Suprapubic skin (tissue), 4 donors: ENCODE measurements around the gene SLC6A19.

Experiments
- CTCF ChIP-seq, 2 donors: fragments of 200-600 bp in 1 of 2; fragments of 450-650 bp in 1 of 2; sonication (generic) in 1 of 2; IDR thresholded peaks; one replicate each; pipeline ENCODE4 v1.5.1; 2016 to 2019; ENCODE audit warnings: antibody characterized with exemption in 2 of 2, mild to moderate bottlenecking in 1 of 2, moderate library complexity in 1 of 2
- POLR2A ChIP-seq, 2 donors: fragments of 450-650 bp; IDR thresholded peaks; one replicate each; pipeline ENCODE4 v1.6.1; 2017; ENCODE audit warnings: antibody characterized with exemption in 2 of 2, mild to moderate bottlenecking in 2 of 2, moderate library complexity in 2 of 2
- POLR2AphosphoS5 ChIP-seq, 3 donors: sonication (generic); formaldehyde crosslinking; IDR thresholded peaks; one replicate each; pipeline ENCODE4 v1.6.1; 2017; ENCODE audit warnings: antibody characterized with exemption in 3 of 3

- TF ChIP-seq CTCF (IDR thresholded peaks at IDR 0.05) (no peak), POLR2AphosphoS5 (IDR thresholded peaks at IDR 0.05) (no peak), POLR2A (IDR thresholded peaks at IDR 0.05) (no peak)
Observed at GRCh38 chr5:1220831-1221230, 19.4 kb downstream of the SLC6A19 start.
